GM12892 (cell line): ENCODE measurements around the gene GABRB1.

Experiments used
- POLR2A ChIP-seq: IDR thresholded peaks from 2 replicates; pipeline ENCODE4 v1.6.1; 2011; ENCODE audit warnings: low read depth, low read length, control low read depth
- POLR2AphosphoS5 ChIP-seq: IDR thresholded peaks from 2 replicates; pipeline ENCODE4 v1.6.1; 2011; ENCODE audit warnings: low read depth, low read length, control low read depth
- TAF1 ChIP-seq: IDR thresholded peaks from 2 replicates; pipeline ENCODE4 v1.6.1; 2011; ENCODE audit warnings: low read depth, mild to moderate bottlenecking, control low read depth, low read length, borderline replicate concordance

DNA sequence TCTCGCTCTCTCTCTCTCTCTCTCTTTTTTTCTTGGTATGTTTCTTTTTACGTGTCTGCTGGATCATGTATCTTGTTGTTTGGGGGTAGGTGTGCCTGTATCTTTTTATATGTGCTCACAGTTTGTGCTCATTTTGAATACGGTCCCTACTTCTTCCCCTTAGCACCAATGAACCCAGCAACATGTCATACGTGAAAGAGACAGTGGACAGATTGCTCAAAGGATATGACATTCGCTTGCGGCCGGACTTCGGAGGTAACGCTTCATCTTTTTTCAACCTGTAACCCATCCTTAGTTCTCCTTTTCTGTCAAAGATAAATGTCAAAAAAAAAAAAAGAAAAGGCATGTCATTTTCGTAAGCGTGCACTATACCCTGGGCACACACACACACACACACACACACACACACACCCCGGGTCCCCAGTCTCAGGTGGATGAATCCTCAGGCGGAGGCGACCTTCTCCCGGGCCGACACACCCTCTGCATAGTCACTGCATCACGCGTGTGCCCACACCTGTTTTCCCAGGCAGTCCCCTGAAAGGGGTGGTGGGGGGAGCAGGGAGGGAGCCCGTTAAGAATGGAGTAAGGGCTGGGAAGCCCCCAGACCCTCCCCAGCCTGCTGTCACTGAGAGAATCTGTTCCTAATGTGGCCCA lies 511 bp downstream of the GABRB1 start:
- TF ChIP-seq TAF1 (no peak), POLR2A (no peak), POLR2AphosphoS5 (no peak)
